GM21381 (cell line): ENCODE data around the gene URI1.
"Not testable (repeated sequence)": the region's sequence is repeated elsewhere in the genome, so short reads cannot be mapped to it uniquely, and the experiment has no call there.

Experiments
- ATAC-seq: cut with Tn5 transposase; IDR thresholded peaks from one replicate; pipeline ENCODE4 v1.9.1; 2021; ENCODE audit warnings: mild to moderate bottlenecking, moderate library complexity; ENCODE audit not compliant: unreplicated experiment

URI1 gene

DNA sequence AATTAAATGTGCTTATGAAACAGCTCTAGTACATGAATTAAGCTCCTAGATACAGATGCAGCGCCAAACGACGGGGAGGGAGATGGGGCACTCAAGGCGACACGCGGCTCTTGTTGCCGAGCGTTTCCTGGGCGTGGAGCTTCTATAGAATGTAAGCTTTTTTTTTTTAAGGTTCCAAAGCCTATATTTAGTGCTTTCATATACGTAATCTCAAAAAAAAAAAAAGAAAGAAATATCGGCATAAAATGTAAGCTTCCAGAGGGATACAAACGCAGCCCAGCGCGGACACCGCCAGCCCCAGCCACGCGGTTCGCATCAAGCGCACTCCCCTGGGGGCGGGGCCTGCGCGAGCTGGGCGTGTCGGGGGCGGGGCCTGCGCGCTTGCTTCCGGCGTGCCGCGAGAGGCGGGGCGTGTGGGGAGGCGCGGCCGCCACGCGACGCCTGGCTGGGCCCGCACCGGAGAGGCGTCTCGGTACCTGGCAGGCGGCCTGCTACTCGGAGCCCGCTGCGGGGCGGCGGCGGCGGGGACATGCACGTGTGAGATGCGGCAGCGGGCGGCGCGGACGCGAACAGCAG, at the start of gene URI1:
URI1 (plus strand) TSS at position 412 of the 576 bp plus-strand sequence. CDS start 309 bp downstream, outside the sequence.
- ATAC-seq = peak; percentile 84

GRCh38 chr19:29893606-29894284, 48.3 kb upstream of the URI1 start:
- ATAC-seq = no peak

DNA sequence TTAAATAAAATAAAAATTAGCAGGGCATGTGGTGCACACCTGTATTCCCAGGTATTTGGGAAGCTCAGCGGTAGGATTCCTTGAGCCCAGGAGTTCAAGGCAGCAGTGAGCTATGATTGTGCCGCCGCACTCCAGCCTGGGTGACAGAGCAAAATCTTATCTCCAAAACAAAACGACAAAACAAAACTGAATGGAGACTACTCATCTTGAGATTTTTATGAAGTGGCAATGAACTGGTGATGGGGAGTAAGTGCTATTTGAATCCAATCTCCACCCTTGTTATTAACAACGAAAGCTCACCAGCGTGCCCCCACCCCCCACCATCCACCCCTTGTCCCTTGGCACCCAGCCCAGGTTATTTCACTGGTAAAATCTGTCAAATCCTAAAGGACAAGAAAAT, 45.2 kb upstream of the URI1 start:
- ATAC-seq = no peak

DNA sequence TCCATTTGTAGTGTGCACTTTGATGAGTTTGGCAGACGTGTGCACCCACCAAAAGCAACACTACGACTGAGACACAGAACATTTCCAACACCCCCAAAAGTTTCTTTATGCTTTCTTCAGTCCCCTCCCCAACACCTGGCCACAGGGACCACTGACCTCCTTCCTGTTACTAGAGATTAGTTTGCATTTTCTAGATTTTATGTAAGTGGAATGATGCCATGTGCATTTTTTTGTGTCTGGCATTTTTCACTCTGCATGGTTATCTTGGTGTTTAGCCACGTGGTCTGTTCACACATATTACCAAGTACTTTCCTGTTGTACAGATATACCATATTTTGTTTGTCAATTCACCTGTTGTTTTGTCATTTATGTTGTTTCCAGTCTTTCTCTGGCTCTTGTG, 44.6 kb upstream of the URI1 start:
- no peak for ATAC-seq

DNA sequence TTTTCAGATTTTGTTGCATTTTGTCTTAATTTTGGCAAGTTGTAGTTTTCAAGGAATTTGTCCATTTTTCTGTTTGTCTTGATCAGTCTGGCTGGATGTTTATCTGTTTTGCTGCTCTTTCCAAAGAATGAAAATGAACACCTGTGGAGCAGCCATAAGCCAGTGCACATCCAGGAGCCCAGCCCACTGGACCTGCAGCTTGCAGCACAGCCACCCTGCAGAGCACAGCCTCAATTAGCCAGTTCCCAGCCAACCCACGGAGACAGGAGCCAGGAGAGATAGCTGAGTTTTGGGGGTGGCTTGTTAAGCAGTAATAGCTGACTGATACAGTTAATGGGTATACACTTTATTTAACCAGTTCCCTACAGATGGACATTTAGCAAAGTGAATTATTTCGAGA, 38.0 kb upstream of the URI1 start:
- ATAC-seq = no peak

GRCh38 chr19:29908963-29909944, 32.8 kb upstream of the URI1 start:
- ATAC-seq = no peak

DNA sequence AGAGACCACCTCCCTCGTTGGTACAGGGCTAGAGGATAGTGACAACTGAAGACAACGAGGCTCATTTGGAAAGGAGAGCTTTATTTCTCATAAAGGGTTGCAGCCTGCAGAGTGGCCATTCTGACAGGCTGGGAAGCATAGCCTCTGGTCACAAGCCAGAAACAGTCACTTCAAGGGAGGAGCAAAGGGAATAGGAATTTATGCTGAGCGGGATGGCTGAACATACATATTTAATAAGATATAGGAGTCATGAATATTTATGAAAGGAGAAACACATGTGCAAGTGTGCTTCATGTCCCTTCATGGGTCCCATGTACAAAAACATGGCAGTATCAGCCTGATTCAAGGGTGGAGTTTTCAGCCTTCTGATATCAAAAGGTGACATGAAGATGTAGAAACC, 27.1 kb upstream of the URI1 start:
- no peak for ATAC-seq

- not testable (repeated sequence) for ATAC-seq
Observed at GRCh38 chr19:29915832-29916231, 26.2 kb upstream of the URI1 start.

DNA sequence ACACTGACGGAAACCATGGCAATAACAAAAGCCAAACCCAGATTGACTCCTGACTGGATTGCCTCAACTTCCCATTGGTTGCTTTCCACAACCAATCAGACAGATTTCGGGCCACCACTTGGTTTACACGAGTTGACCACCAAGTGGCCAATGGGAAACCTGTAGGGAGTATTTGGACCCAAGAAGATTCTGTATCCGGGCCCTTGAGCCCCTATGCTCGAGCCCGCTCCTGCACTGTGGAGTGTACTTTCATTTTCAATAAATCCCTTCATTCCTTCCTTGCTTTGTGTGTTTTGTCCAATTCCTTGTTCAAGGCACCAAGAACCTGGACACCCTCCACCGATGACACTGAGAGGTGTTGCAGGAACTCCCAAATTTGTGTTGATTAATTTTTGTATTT, 24.1 kb upstream of the URI1 start:
- ATAC-seq = no peak

DNA sequence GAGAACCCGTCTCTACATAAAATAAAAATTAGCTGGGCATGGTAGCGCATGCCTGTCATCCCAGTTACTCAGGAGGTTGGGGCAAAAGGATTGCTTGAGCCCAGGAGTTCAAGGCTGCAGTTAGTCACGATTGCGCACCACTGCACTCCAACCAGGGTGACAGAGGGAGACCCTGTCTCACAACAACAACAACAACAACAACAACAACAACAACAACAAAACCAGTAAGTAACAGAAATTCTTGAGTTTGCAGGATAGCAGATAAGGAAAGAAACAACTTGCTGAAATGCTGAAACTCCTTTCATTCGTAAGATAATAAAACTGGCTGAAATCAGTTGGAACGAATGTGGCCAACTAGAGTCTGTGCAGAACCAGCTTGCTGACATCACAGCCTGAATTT, 23.1 kb upstream of the URI1 start:
- ATAC-seq = no peak

DNA sequence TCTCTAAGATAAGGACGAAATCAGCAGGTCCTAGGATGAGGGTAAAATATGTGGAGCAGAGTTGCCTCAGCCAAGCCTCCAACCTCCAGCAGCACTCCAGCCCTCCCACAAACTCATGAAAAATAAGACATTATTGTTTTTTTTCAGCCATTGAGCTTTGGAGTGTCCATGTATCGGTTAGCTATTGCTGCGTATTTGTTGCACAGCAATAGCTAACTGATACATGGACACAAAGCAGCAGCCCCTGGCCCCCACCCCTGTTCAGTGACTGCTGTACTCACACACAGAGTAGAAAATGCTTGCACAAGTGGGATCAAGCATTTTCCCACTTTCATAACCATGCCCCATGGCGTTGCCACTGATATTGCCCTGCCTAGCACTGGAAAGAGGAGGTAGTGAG, 19.1 kb upstream of the URI1 start:
- no peak for ATAC-seq

DNA sequence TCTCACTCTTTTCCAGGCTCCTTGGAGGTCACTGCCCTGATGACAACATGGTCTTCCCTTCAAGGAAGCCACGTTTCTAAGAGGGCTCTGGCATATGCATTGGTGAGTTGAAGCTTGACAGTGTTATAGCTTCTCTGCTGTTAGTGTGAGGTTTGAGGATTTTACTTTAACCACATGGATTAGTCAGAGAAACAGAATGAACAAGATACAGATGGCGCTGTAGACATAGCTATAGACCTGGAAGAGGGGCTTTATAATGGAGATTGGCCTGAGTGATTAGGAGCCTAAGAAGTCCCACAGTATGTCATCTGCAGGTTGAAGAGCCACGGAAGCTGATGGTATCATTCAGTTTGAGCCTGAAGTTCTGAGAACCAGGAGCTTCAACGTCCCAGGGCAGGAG, 18.4 kb upstream of the URI1 start:
- no peak for ATAC-seq

DNA sequence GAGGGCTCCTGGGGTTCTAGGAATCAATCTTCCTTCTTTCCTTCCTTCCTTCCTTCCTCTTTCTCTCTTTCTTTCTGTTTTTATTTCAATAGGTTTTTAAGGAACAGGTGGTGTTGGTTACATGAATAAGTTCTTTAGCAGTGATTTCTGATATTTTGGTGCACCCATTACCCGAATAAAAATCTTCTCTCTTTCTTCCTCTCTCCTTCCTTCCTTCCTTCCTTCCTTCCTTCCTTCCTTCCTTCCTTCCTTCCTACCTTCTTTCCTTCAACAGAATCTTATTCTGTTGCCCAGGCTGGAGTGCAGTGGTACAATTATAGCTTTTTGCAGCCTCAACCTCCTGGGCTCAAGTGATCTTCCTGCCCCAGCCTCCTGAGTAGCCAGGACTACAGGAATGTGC, 16.0 kb upstream of the URI1 start:
- no peak for ATAC-seq

DNA sequence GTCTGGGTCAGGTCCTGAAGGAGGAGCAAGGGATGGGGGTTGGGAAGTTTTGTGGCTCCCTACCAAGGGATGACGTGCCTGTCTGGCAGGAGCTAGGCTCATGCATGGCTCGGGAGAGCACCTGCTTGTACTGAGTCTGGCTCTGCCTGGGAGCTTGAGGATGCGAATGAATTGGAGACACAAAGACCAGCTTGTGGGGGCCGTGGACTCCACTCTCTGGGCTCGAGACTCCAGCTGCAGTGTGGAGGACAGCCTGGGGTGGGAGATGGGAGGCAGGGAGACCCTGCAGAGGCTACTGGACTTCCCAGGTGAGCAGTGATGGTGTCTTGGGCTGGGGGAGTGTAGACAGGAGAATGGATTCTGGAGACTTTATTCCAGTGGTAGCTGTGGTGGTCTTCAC, 15.2 kb upstream of the URI1 start:
- ATAC-seq = no peak

DNA sequence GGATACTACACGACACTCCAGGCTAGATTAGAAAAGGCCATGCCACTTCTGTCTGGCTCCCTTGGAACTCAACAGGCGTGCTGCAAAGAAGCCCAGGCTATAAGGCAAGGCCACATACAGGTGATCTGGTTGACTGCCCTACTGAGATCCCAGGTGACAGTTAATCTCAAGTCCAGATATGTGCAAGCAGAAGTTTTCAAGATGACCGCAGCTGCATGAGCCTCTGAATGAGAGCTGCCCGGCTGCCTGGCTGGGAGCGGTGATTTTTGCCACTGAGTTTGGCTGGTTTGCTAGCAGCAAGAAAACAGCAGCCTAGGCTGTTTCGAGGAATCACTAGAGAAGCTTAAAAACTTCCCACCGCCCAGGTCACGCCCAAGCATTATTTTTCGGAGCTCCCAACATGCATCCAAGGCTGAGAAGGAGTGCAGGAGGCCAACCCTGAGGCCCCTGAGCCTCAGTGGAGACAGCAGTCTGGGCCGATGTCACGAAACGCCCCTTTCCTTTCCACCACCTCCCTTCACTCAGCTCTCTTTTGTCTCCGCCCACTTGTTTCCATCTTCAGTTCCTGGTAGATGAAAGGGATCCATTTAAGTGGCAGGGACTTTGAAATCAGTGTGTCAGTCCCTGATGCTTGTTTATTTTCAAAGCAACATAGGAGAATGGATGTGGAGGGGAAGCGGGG, 14.0 kb upstream of the URI1 start:
- ATAC-seq = no peak

DNA sequence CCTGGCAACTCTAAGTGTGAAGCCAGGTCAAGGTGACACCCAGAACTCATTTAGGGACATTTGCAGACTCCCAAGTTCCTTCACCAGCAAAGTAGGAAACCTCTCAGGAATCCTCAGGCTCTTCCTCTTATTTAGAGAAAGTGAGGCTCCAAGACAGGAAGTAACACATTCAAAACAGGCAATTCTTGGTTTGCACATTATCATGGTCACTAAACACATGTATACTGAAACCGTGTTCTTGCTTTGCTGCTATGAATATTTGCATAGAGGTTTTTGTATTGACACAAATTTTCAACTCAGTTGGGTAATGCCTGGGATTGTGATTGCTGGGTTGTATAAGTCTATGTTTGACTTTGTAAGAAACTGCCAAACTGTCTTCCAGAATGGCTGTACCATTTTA, 13.2 kb upstream of the URI1 start:
- ATAC-seq = peak; percentile 75

- no peak for ATAC-seq
Observed at GRCh38 chr19:29934257-29934656, 7.8 kb upstream of the URI1 start.

- ATAC-seq = no peak
Observed at GRCh38 chr19:29934781-29935180, 7.3 kb upstream of the URI1 start.

- ATAC-seq = no peak
Observed at GRCh38 chr19:29936409-29936808, 5.6 kb upstream of the URI1 start.

DNA sequence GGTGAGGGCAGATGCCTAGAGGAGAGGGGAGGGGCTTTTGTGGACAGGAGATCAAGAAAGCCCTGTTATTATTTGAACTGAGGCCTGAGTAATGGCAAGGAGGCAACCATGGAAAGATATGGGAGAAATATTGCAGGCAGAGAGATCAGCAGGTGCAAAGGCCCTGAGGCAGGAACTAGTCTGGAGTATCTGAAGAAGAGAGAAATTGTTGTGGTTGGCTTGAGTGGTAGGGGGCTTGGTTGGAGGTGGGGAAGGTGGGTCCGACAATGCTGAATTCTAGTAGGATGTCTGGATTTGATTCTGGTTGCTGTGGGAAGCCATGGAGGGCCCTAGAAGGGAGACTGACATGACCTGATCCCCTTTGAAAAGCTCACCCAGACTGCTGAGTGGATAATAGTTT, 2.4 kb upstream of the URI1 start:
- ATAC-seq = no peak

DNA sequence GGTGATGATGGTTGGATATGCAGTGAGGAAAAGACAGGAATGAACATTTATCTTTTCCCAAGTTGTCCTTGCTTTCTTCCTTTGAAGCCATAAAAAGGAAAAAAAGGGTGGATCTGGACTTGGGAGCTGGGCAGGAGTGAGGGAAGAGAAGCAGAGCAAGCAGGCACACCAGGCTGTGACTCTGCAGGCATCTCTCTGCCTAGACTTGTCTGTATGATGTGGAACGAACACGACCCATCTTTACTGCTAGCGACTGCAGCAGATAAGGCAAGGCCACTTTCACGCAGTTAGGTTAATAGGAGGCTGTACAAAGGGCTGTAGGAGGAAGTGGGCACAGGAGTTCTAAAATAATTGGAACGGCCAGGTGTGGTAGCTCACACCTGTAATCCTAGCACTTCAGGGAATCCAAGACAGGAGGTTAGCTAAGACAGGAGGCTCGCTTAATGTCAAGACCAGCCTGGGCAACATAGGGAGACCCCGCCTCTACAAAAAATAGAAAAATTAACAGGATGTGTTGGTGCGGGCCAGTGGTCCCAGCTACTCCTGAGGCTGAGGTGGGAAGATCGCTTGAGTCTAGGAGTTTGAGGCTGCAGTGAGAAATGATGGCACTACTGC, 961 bp upstream of the URI1 start:
- no peak for ATAC-seq
